Fibroblast of the conjunctiva (primary cell): ENCODE results near the gene TENT5D.
"Not testable (repeated sequence)": the region's sequence is repeated elsewhere in the genome, so short reads cannot be mapped to it uniquely, and the experiment has no call there.

Experiments
- DNase-seq: peaks from one replicate; pipeline ENCODE4 v3.0.0-alpha.2; 2010; ENCODE audit warnings: low read depth

Gene TENT5D

GRCh38 chrX:80420147-80420546, at the start of gene TENT5D:
Gene TENT5D, plus strand, starts transcription at chrX:80420447. Its CDS starts 22,093 bp downstream, at chrX:80442540.
- DNase-seq, result no peak

- not testable (repeated sequence) for DNase-seq
These were observed 34.6 kb upstream of the TENT5D start for GRCh38 chrX:80385651-80386050.

GRCh38 chrX:80388206-80388605, 32.0 kb upstream of the TENT5D start:
- DNase-seq, result no peak

GRCh38 chrX:80412042-80412441, 8.2 kb upstream of the TENT5D start:
- no peak for DNase-seq

GRCh38 chrX:80423000-80423399, 2.8 kb downstream of the TENT5D start:
- DNase-seq, result no peak

GRCh38 chrX:80423744-80424143, 3.5 kb downstream of the TENT5D start:
- DNase-seq, result no peak

GRCh38 chrX:80430826-80431504, 10.7 kb downstream of the TENT5D start:
- DNase-seq, result no peak

- no peak for DNase-seq
These were observed 11.2 kb downstream of the TENT5D start for GRCh38 chrX:80431505-80431832.

GRCh38 chrX:80432441-80432840, 12.2 kb downstream of the TENT5D start:
- no peak for DNase-seq

- peak; percentile 14 for DNase-seq
These were observed 12.6 kb downstream of the TENT5D start for GRCh38 chrX:80432863-80433262.

- not testable (repeated sequence) for DNase-seq
These were observed 47.9 kb downstream of the TENT5D start for GRCh38 chrX:80468166-80468565.

GRCh38 chrX:80471582-80471981, 51.3 kb downstream of the TENT5D start:
- DNase-seq, result no peak

GRCh38 chrX:80485543-80485942, 65.3 kb downstream of the TENT5D start:
- DNase-seq, result no peak

- DNase-seq, result no peak
These were observed 66.1 kb downstream of the TENT5D start for GRCh38 chrX:80486299-80486698.

- no peak for DNase-seq
These were observed 68.9 kb downstream of the TENT5D start for GRCh38 chrX:80489166-80489565.
